Head of caudate nucleus (tissue), 42 donors: ENCODE measurements around the gene DDX10.
"Not testable (repeated sequence)": the region's sequence is repeated elsewhere in the genome, so short reads cannot be mapped to it uniquely, and the experiment has no call there.

Source experiments
- DNase-seq, 42 donors: peaks; one replicate each; pipeline versions ENCODE4 v3.0.0 to v3.0.0-alpha.2; 2020 to 2021; ENCODE audit warnings: mixed read lengths in 7 of 42
- intact Hi-C: fragments of 100-400 bp; cut with DNase I; formaldehyde crosslinking; loops from one replicate; pipeline ENCODE4 v1.15.0; 2022

Gene DDX10

GRCh38 chr11:108748968-108749367 is 84.1 kb downstream of the DDX10 start:
- DNase-seq: no peak
- intact Hi-C loops: no loop called here

- DNase-seq: no peak
- intact Hi-C loops: no loop called here
These were observed 86.6 kb downstream of the DDX10 start for GRCh38 chr11:108751444-108751843.

- no peak for DNase-seq
- intact Hi-C loops: no loop called here
These were observed 87.5 kb downstream of the DDX10 start for GRCh38 chr11:108752297-108752751.

GRCh38 chr11:108754901-108755625 is 90.2 kb downstream of the DDX10 start:
- intact Hi-C loops: no loop called here
- no peak for DNase-seq

- intact Hi-C loops: no loop called here
- DNase-seq: no peak
These were observed 92.8 kb downstream of the DDX10 start for GRCh38 chr11:108757630-108758029.

- DNase-seq: no peak
- intact Hi-C loops: no loop called here
These were observed 93.6 kb downstream of the DDX10 start for GRCh38 chr11:108758458-108758857.

GRCh38 chr11:108766596-108767173 is 101.8 kb downstream of the DDX10 start:
- intact Hi-C loops: no loop called here
- DNase-seq: no peak

GRCh38 chr11:108768370-108768769 is 103.5 kb downstream of the DDX10 start:
- intact Hi-C loops: no loop called here
- DNase-seq: no peak

GRCh38 chr11:108768964-108769363 is 104.1 kb downstream of the DDX10 start:
- intact Hi-C loops: no loop called here
- no peak for DNase-seq

- intact Hi-C loops: no loop called here
- no peak for DNase-seq
These were observed 109.3 kb downstream of the DDX10 start for GRCh38 chr11:108774037-108774730.

- intact Hi-C loops: no loop called here
- no peak for DNase-seq
These were observed 110.5 kb downstream of the DDX10 start for GRCh38 chr11:108775324-108775723.

- DNase-seq, intact Hi-C loops: not testable (repeated sequence)
These were observed 114.3 kb downstream of the DDX10 start for GRCh38 chr11:108779147-108779546.

- DNase-seq: no peak
- intact Hi-C loops: no loop called here
These were observed 115.2 kb downstream of the DDX10 start for GRCh38 chr11:108780119-108780518.

GRCh38 chr11:108781946-108782345 is 117.1 kb downstream of the DDX10 start:
- intact Hi-C loops: no loop called here
- no peak for DNase-seq

- intact Hi-C loops: no loop called here
- DNase-seq: no peak
These were observed 121.6 kb downstream of the DDX10 start for GRCh38 chr11:108786281-108786990.

GRCh38 chr11:108787105-108787504 is 122.2 kb downstream of the DDX10 start:
- no peak for DNase-seq
- intact Hi-C loops: no loop called here

GRCh38 chr11:108788565-108789199 is 123.8 kb downstream of the DDX10 start:
- DNase-seq: no peak
- intact Hi-C loops: no loop called here

- DNase-seq: peak in 6 of 42 donors; percentile 5 to 42 (median 18)
These were observed 125.8 kb downstream of the DDX10 start for GRCh38 chr11:108790501-108791299.

More at GRCh38 chr11:108790501-108791299, 125.8 kb downstream of the DDX10 start:
- intact Hi-C loops: no loop called here
